Epithelial cell of prostate (primary cell): Measurements from ENCODE around the gene PGA5.

Source experiments
- DNase-seq: peaks from one replicate; pipeline ENCODE4 v3.0.0-alpha.2; 2011; ENCODE audit warnings: low read depth, low spot score
- H3K27ac ChIP-seq: fragments of 450-650 bp; 2 replicates; pipeline ENCODE4 v1.5.1; 2017; ENCODE audit warnings: mild to moderate bottlenecking

The PGA5 gene

DNA sequence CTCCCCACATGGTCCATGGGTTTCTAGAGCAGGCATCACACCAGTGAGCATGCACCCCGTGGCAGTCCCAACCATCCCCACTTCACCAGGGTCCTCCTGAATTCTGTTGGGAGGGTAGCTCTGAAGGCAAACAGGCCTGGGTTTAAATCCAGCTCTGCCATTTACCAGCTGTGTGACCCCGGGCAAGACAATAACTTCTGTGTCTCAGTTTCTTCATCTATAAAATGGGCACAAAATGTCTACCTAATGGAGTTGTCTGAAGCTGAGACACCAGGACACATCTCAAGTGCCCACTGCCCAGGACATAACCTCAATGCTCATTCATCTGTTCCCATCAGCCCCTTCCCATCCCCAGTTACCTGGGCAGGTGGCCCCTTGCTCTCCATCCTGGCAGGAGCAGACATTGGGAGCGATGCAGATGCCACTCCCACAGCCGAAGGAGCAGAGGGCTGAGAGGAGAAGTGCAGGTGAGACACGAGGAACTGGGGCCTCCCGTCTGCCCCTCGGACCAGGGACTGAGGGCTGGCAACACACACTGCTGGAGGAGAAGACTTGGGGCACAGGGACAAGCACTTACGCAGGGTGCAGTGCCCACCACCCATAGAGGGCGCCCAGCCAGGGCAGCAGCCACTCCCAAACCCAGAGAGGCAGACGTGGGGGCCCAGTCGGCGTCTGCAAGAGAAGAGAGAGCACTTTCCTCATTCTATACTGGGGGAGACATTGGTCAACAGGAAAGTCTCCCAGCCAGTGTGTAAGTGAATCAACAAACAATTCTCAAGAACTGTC, 50.1 kb downstream of the PGA5 start:
- DNase-seq, result no peak
- H3K27ac ChIP-seq, result no peak overlapping the region

DNA sequence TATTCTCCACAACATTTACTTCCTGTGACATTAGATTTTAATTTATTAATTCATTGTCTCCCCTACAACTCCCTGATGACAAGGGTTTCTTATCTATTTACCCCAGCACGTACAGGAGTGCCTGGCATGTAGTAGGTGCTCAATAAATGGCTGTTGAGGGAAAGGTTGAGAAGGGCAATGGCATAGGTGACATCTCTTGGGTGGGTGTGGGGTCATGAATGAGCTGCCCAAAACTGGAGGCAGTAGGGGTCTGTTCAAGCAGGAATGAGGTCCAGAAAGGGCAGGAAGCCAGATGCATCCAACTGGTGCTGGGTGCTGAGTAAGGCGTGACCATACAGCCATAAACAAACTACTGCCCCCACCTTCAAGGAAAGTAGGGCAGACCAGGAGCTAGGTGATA, 51.4 kb downstream of the PGA5 start:
- DNase-seq, result no peak
- no peak overlapping the region for H3K27ac ChIP-seq

DNA sequence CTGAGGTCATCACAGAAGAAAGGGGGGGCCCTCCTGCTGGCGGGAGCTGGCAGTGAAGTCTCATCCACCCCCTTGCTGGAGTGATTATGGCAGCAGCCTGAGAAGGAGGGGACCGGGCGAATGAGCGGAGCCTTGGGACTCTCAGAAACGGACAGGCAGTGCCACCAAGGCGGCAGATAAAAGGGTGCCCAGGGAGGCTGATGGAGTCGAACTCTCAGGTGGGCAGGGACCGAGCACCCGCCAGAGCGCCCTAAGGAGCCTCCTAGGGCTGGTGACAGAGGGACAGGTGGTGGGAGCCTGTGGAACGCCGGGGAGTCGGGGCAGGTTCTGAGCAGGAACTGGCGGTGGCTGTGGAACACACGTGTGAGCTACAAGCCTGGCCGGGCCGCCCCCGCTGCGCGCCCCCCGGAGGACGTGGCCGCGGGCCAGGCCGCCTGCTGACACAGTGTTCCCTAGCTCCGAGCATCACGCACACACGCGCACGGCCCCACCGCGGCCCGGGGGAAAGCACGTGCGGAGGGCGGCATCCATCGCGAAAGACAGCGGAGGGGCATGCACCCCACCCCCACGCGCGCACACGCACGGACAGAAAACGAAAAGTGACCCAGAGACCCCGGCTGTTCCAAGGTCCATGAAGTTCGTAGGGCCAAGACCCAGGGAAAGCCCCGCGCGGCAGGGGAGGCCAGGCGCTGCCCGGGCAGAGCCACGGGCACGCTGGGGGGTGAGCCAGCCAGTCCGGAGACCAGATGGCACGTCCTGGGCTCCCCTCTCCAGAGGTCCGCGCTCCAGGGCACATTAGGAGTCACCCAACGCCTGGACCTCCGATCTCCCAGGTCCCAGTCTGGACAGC, 53.1 kb downstream of the PGA5 start:
- no peak overlapping the region for H3K27ac ChIP-seq
- DNase-seq, result no peak

DNA sequence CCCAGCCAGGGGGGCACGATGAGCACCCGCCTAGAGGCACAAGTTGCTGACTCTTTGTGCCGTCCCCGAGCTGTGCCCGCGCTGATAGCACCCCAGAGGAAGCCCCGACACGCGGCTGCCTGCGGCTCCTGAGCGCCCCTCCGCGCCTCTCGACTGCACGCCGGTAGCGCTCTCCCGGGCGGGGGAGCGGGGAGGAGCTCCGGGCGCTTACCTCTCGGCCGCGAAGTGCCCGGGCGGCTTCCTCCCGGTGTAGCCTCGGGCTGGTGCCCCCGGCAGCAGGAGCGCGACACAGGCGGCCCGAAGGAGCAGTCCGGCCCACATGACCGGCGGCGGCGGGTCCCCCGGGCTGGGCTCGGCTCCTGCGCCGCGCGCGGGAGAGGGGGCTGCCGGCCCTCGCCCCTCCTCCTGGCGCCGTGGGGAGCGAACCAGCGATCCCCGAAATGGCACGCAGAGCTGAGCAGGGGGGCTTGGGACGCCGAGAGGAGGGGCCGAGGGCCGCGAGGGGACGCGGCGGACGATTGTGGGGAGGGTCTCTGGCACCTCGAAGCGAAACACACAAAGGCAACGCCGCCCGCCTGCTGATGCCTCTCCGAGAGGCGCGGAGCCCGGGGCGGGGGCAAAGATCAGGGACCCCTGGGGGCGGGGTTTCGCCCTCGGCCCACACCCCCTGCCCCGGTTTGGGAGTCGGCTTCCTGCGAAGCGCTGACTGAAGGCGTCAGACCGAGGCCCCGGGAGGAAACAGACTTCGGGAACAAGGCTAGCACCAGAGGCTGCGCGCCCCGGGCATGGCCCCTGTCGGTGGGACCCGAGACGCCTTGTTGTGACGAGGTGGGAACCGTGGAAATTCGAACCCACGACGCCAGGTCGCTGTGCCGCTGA, 54.0 kb downstream of the PGA5 start, which contains the start of gene VWCE:
Gene VWCE, minus strand, starts transcription at position 600 of the 879 bp plus-strand sequence. Its CDS starts 279 bp downstream, at position 321.
- no peak for DNase-seq
- no peak within 1 kb of the TSS for H3K27ac ChIP-seq

DNA sequence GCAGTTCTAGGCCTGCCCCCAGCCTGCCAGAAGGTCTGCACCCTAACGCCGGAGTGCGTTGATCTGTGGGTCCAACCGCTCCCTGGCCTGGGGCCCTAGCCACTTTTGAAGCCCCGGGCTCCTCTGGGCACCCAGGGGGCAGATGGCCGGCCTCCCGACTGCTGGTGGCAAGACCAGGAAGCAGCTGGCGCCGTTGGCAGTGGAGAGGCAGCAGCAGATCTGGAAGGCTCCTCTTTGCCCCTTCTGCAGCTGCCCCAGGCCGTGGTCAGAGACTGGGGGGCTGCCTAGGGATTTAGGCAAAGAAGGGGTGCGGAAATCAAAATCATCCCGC, 54.6 kb downstream of the PGA5 start:
- no peak overlapping the region for H3K27ac ChIP-seq
- DNase-seq, result no peak

DNA sequence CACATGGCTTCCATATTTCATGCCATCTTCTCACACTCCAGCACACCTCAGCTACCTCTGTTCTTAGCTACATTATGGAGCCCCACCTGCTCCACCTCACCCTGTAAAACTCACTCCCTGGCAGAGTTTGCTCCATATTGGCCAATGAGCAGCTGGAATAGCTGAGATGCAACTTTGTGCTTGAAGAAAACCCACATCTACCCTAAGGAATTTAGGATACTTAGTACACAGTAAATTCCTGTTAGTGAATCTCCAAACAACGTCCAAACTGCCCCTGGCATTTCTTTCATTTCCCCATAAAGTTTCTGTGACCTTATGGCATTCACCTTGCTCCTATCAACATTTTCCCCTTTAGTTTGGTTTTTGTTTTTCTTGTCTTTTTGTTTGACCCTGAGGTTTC, 56.4 kb downstream of the PGA5 start:
- no peak for DNase-seq
- H3K27ac ChIP-seq, result peak overlapping the region; percentile 78

DNA sequence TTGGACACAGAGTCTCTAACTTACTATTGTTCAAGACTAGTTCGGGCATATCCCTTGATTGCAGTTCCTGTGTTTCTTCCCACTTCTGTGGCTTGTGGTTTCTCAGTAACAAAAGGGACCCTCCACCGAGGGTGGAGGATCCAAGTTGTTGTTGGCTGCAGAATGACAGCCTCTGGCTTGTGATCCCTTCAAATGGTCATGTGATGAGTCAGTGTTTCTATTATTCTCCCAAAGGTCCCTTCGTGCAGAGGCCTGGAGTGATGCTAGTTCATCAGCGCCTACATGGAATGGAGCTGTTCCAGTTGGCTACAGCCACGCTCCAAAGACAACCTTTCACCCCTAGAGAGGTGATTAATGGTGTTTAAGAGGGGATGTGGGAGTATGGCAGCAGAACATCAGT, 56.8 kb downstream of the PGA5 start:
- H3K27ac ChIP-seq, result peak overlapping the region; percentile 78
- DNase-seq, result peak; percentile 61

DNA sequence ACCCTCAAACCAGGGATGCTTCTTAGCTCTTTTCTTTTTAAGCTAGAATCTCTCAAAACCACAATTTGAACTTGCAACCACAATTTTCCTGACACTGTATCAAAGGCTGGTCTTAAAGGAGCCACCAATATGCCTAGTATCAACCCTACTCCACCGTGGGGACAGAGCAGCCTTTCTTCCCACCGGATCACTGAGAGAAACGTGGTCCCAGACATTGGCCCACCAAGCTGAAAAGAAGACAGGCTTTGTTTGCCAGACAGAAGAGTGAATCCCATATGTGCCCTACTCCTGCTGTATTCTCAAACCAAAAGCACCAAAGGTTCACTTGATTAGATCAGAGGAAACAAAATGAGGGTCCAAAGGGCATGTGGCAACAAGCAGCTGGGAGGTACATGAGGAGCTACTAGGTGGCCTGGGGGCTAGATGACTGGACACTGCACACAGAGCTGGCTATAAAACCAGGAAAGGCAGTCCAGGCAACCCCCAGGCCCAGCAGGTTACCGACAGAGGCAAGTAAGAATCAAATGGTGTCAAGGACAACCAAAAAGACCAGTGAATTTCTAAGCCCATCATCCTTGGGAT, 57.8 kb downstream of the PGA5 start:
- H3K27ac ChIP-seq, result peak overlapping the region; percentile 78
- DNase-seq, result no peak
